ENCODE results near the gene NTN4. TPM values are rescaled to one million over a fixed set of nuclear protein-coding genes. Genes with fewer than 3 reads are reported as not detected.

NTN4 gene
- total RNA-seq, 1 experiment from 2014 or later = 0.17 TPM

DNA sequence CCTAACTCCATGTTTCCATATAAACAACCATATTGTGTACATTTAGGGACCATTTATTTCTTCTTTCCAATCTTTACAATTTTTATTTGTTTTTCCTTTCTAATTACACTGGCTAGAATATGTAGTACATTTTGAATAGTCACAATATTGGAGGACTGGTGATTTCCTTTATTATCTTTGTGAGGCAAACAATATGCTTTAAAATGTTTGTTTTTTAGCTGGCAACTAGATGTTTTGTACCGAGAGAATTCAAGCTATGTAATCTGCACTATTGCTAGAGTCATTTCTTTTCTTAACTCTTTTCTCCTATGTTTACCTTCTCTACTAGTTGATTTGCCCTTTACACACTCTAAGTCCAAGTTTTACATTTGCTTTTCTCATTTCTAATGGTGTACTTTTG lies 13.3 kb upstream of the NTN4 start:
- H3K4me1 ChIP-seq (ENCODE audit: insufficient read depth, low read length) = no peaks in the 10 kb centered on the region
- H2BK15ac ChIP-seq (ENCODE audit: low read depth, low read length) = no peak overlapping the region
- Mint-ChIP-seq H3K4me1 (no peaks in the 10 kb centered on the region), H3K27me3 (ENCODE audit: low read depth) (no peaks in the 10 kb centered on the region), H3K27ac (no peak overlapping the region; a peak in 1 of 7 replicates), H3K36me3 (ENCODE audit: insufficient read depth in 1 of 3, low read depth in 3 of 3) (no peaks in the 10 kb centered on the region; a peak in 2 of 7 replicates), H3K9me3 (peaks cover 0 to 4% of the 10 kb centered on the region in 2 experiments; a peak in 2 of 5 replicates), H3K4me3 (no peak overlapping the region)
- H3K23me2 ChIP-seq (ENCODE audit: insufficient read length, low read depth, low read length, poor library complexity, severe bottlenecking) = no peaks in the 10 kb centered on the region
- H2AK5ac ChIP-seq (ENCODE audit: insufficient read length, low read length) = no peak overlapping the region
- no peak overlapping the region for H3K4ac ChIP-seq (ENCODE audit: low read depth, low read length)
- no peak overlapping the region for H2BK120ac ChIP-seq (ENCODE audit: low read depth, low read length, poor library complexity, severe bottlenecking)
- no peak overlapping the region for H3K23ac ChIP-seq (ENCODE audit: insufficient read length, low read depth, low read length)
- no peak overlapping the region for H3K56ac ChIP-seq (ENCODE audit: insufficient read length, low read depth, low read length)
- H4K20me1 ChIP-seq (ENCODE audit: control insufficient read depth, insufficient read depth, insufficient read length) = no peaks in the 10 kb centered on the region
- no peak overlapping the region for H4K8ac ChIP-seq (replicated peaks; ENCODE audit: insufficient read length, low read depth, low read length)
- WGBS (ENCODE audit: extremely low coverage, insufficient read length, low lambda C conversion rate) = no CpG with 5 or more reads among the region's 1 CpG
- H3K9me3 ChIP-seq (ENCODE audit: control insufficient read depth, low read depth, low read length) = no peaks in the 10 kb centered on the region
- DNase-seq = no peak
- no peak overlapping the region for H3K27ac ChIP-seq (ENCODE audit: insufficient read length, low read depth, low read length)
- no peak overlapping the region for H2BK12ac ChIP-seq (ENCODE audit: insufficient read length, low read depth, low read length)
- no peak overlapping the region for H2BK5ac ChIP-seq (ENCODE audit: insufficient read length, low read length)
- H4K5ac ChIP-seq (ENCODE audit: insufficient read length, low read depth, low read length) = no peak overlapping the region
- no peaks in the 10 kb centered on the region for H3K79me2 ChIP-seq (ENCODE audit: insufficient read depth, low read length)
- H3K4me2 ChIP-seq (ENCODE audit: insufficient read depth, insufficient read length, low read length) = no peak overlapping the region
- H3T11ph ChIP-seq (ENCODE audit: low read length) = no peak overlapping the region
- no peak overlapping the region for H3K14ac ChIP-seq (ENCODE audit: insufficient read depth, low read length)
- no peak overlapping the region for H3K9ac ChIP-seq (ENCODE audit: extremely low read depth, insufficient read length, low read length)
- H3K27me3 ChIP-seq (ENCODE audit: insufficient read depth, low read length) = no peaks in the 10 kb centered on the region
- no peaks in the 10 kb centered on the region for H3K79me1 ChIP-seq (ENCODE audit: insufficient read depth, low read depth, low read length, poor library complexity, severe bottlenecking)
- TF ChIP-seq, protein P1, sequence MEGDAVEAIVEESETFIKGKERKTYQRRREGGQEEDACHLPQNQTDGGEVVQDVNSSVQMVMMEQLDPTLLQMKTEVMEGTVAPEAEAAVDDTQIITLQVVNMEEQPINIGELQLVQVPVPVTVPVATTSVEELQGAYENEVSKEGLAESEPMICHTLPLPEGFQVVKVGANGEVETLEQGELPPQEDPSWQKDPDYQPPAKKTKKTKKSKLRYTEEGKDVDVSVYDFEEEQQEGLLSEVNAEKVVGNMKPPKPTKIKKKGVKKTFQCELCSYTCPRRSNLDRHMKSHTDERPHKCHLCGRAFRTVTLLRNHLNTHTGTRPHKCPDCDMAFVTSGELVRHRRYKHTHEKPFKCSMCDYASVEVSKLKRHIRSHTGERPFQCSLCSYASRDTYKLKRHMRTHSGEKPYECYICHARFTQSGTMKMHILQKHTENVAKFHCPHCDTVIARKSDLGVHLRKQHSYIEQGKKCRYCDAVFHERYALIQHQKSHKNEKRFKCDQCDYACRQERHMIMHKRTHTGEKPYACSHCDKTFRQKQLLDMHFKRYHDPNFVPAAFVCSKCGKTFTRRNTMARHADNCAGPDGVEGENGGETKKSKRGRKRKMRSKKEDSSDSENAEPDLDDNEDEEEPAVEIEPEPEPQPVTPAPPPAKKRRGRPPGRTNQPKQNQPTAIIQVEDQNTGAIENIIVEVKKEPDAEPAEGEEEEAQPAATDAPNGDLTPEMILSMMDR (conservative IDR thresholded peaks at IDR 0.05) = no peak
- H3K18ac ChIP-seq (ENCODE audit: insufficient read length, low read depth, low read length) = no peak overlapping the region
- H2AFZ ChIP-seq (ENCODE audit: low read length) = no peak overlapping the region
- H2BK20ac ChIP-seq (ENCODE audit: low read depth, low read length, poor library complexity, severe bottlenecking) = no peak overlapping the region
- no peak overlapping the region for H4K91ac ChIP-seq (ENCODE audit: insufficient read length, low read depth, low read length)
